ENCODE data around the gene ENAH.
"Not testable (repeated sequence)": the region's sequence is repeated elsewhere in the genome, so short reads cannot be mapped to it uniquely, and the experiment has no call there.

The ENAH gene

GRCh38 chr1:225652729-225653462 lies at the start of gene ENAH:
Gene ENAH (minus strand): TSS chr1:225653123. CDS start chr1:225652690, 433 bp downstream.
- peak; percentile 65 for DNase-seq (ENCODE audit: low spot score)

GRCh38 chr1:225700889-225701465 lies 48.1 kb upstream of the ENAH start:
- DNase-seq (ENCODE audit: low spot score): no peak

GRCh38 chr1:225700164-225700821 lies 47.4 kb upstream of the ENAH start:
- no peak for DNase-seq (ENCODE audit: low spot score)

- DNase-seq (ENCODE audit: low spot score): no peak
Measured at GRCh38 chr1:225699336-225699735, 46.4 kb upstream of the ENAH start.

GRCh38 chr1:225698194-225698593 lies 45.3 kb upstream of the ENAH start:
- DNase-seq (ENCODE audit: low spot score): not testable (repeated sequence)

GRCh38 chr1:225697428-225697827 lies 44.5 kb upstream of the ENAH start:
- DNase-seq (ENCODE audit: low spot score): no peak

- DNase-seq (ENCODE audit: low spot score): no peak
Measured at GRCh38 chr1:225695578-225696337, 42.8 kb upstream of the ENAH start.

- no peak for DNase-seq (ENCODE audit: low spot score)
Measured at GRCh38 chr1:225694151-225694603, 41.3 kb upstream of the ENAH start.

GRCh38 chr1:225693697-225694096 lies 40.8 kb upstream of the ENAH start:
- not testable (repeated sequence) for DNase-seq (ENCODE audit: low spot score)

- DNase-seq (ENCODE audit: low spot score): no peak
Measured at GRCh38 chr1:225693085-225693696, 40.3 kb upstream of the ENAH start.

GRCh38 chr1:225692517-225692879 lies 39.6 kb upstream of the ENAH start:
- no peak for DNase-seq (ENCODE audit: low spot score)

GRCh38 chr1:225691861-225692516 lies 39.1 kb upstream of the ENAH start:
- DNase-seq (ENCODE audit: low spot score): no peak

- DNase-seq (ENCODE audit: low spot score): no peak
Measured at GRCh38 chr1:225691377-225691776, 38.5 kb upstream of the ENAH start.

- no peak for DNase-seq (ENCODE audit: low spot score)
Measured at GRCh38 chr1:225689882-225690459, 37.0 kb upstream of the ENAH start.

- DNase-seq (ENCODE audit: low spot score): no peak
Measured at GRCh38 chr1:225688345-225688744, 35.4 kb upstream of the ENAH start.

GRCh38 chr1:225685476-225686176 lies 32.7 kb upstream of the ENAH start:
- no peak for DNase-seq (ENCODE audit: low spot score)

GRCh38 chr1:225684741-225685140 lies 31.8 kb upstream of the ENAH start:
- DNase-seq (ENCODE audit: low spot score): no peak

GRCh38 chr1:225681231-225681630 lies 28.3 kb upstream of the ENAH start:
- DNase-seq (ENCODE audit: low spot score): no peak

GRCh38 chr1:225678545-225678944 lies 25.6 kb upstream of the ENAH start:
- no peak for DNase-seq (ENCODE audit: low spot score)

GRCh38 chr1:225677350-225678124 lies 24.6 kb upstream of the ENAH start:
- DNase-seq (ENCODE audit: low spot score): no peak
